ENCODE data around the gene KLLN.
"Not testable (repeated sequence)": the region's sequence is repeated elsewhere in the genome, so short reads cannot be mapped to it uniquely, and the experiment has no call there.

The KLLN gene

GRCh38 chr10:87862679-87863052, 667 bp downstream of the KLLN start:
- Histone ChIP-seq H2AFZ (ENCODE audit: low read depth, low read length) (peak overlapping the region; percentile 21), H3K36me3 (ENCODE audit: insufficient read depth, low read length) (no peaks in the 10 kb centered on the region), H3K4me1 (ENCODE audit: insufficient read depth, low read length) (peaks cover under 1% of the 10 kb centered on the region), H3K4me3 (ENCODE audit: low read length) (peak overlapping the region; percentile 56), H3K27me3 (ENCODE audit: insufficient read depth, low read length) (no peaks in the 10 kb centered on the region), H3K9me3 (ENCODE audit: low read length) (no peaks in the 10 kb centered on the region)

- Histone ChIP-seq H3K4me3 (ENCODE audit: low read length) (peak overlapping the region; percentile 56), H3K27me3 (ENCODE audit: insufficient read depth, low read length) (no peaks in the 10 kb centered on the region), H3K4me1 (ENCODE audit: insufficient read depth, low read length) (no peaks in the 10 kb centered on the region), H3K9me3 (ENCODE audit: low read length) (no peaks in the 10 kb centered on the region), H2AFZ (ENCODE audit: low read depth, low read length) (peak overlapping the region; percentile 21), H3K36me3 (ENCODE audit: insufficient read depth, low read length) (no peaks in the 10 kb centered on the region)
These were observed 1.2 kb downstream of the KLLN start for GRCh38 chr10:87861953-87862678.

- Histone ChIP-seq H3K4me1 (ENCODE audit: insufficient read depth, low read length) (no peaks in the 10 kb centered on the region), H2AFZ (ENCODE audit: low read depth, low read length) (no peak overlapping the region), H3K27me3 (ENCODE audit: insufficient read depth, low read length) (no peaks in the 10 kb centered on the region), H3K4me3 (ENCODE audit: low read length) (peak overlapping the region; percentile 56), H3K9me3 (ENCODE audit: low read length) (no peaks in the 10 kb centered on the region), H3K36me3 (ENCODE audit: insufficient read depth, low read length) (no peaks in the 10 kb centered on the region)
These were observed 1.8 kb downstream of the KLLN start for GRCh38 chr10:87861566-87861952.

GRCh38 chr10:87860816-87861403, 2.4 kb downstream of the KLLN start:
- H3K36me3 ChIP-seq (ENCODE audit: insufficient read depth, low read length), result no peaks in the 10 kb centered on the region
- H3K4me3 ChIP-seq (ENCODE audit: low read length), result no peak overlapping the region
- H2AFZ ChIP-seq (ENCODE audit: low read depth, low read length), result no peak overlapping the region
- H3K27me3 ChIP-seq (ENCODE audit: insufficient read depth, low read length), result no peaks in the 10 kb centered on the region
- no peaks in the 10 kb centered on the region for H3K4me1 ChIP-seq (ENCODE audit: insufficient read depth, low read length)
- no peaks in the 10 kb centered on the region for H3K9me3 ChIP-seq (ENCODE audit: low read length)

- Histone ChIP-seq H3K4me3 (ENCODE audit: low read length) (no peak overlapping the region), H3K9me3 (ENCODE audit: low read length) (no peaks in the 10 kb centered on the region), H3K27me3 (ENCODE audit: insufficient read depth, low read length) (no peaks in the 10 kb centered on the region), H2AFZ (ENCODE audit: low read depth, low read length) (no peak overlapping the region), H3K36me3 (ENCODE audit: insufficient read depth, low read length) (no peaks in the 10 kb centered on the region), H3K4me1 (ENCODE audit: insufficient read depth, low read length) (no peaks in the 10 kb centered on the region)
These were observed 3.1 kb downstream of the KLLN start for GRCh38 chr10:87860156-87860795.

- H3K36me3 ChIP-seq (ENCODE audit: insufficient read depth, low read length); H3K9me3 ChIP-seq (ENCODE audit: low read length); H3K4me3 ChIP-seq (ENCODE audit: low read length); H2AFZ ChIP-seq (ENCODE audit: low read depth, low read length); H3K4me1 ChIP-seq (ENCODE audit: insufficient read depth, low read length); H3K27me3 ChIP-seq (ENCODE audit: insufficient read depth, low read length): not testable (repeated sequence)
These were observed 7.7 kb downstream of the KLLN start for GRCh38 chr10:87855665-87856064.

- not testable (repeated sequence) for H3K9me3 ChIP-seq (ENCODE audit: low read length); H3K4me3 ChIP-seq (ENCODE audit: low read length); H3K4me1 ChIP-seq (ENCODE audit: insufficient read depth, low read length); H3K27me3 ChIP-seq (ENCODE audit: insufficient read depth, low read length); H2AFZ ChIP-seq (ENCODE audit: low read depth, low read length); H3K36me3 ChIP-seq (ENCODE audit: insufficient read depth, low read length)
These were observed 8.1 kb downstream of the KLLN start for GRCh38 chr10:87855247-87855646.

GRCh38 chr10:87852089-87852488, 11.2 kb downstream of the KLLN start:
- Histone ChIP-seq H3K36me3 (ENCODE audit: insufficient read depth, low read length) (no peaks in the 10 kb centered on the region), H3K4me3 (ENCODE audit: low read length) (no peak overlapping the region), H3K27me3 (ENCODE audit: insufficient read depth, low read length) (no peaks in the 10 kb centered on the region)

GRCh38 chr10:87850742-87851205, 12.6 kb downstream of the KLLN start:
- H3K4me1 ChIP-seq (ENCODE audit: insufficient read depth, low read length), result peaks cover 3% of the 10 kb centered on the region
- H3K4me3 ChIP-seq (ENCODE audit: low read length), result no peak overlapping the region
- H3K36me3 ChIP-seq (ENCODE audit: insufficient read depth, low read length), result no peaks in the 10 kb centered on the region
- H2AFZ ChIP-seq (ENCODE audit: low read depth, low read length), result peak overlapping the region; percentile 50
- no peaks in the 10 kb centered on the region for H3K27me3 ChIP-seq (ENCODE audit: insufficient read depth, low read length)
- no peaks in the 10 kb centered on the region for H3K9me3 ChIP-seq (ENCODE audit: low read length)

More at GRCh38 chr10:87852089-87852488, 11.2 kb downstream of the KLLN start:
- Histone ChIP-seq H3K4me1 (ENCODE audit: insufficient read depth, low read length) (peaks cover 3% of the 10 kb centered on the region), H2AFZ (ENCODE audit: low read depth, low read length) (no peak overlapping the region), H3K9me3 (ENCODE audit: low read length) (no peaks in the 10 kb centered on the region)

GRCh38 chr10:87849001-87849400, 14.3 kb downstream of the KLLN start:
- Histone ChIP-seq H3K4me3 (ENCODE audit: low read length) (no peak overlapping the region), H3K4me1 (ENCODE audit: insufficient read depth, low read length) (peaks cover 3% of the 10 kb centered on the region), H3K9me3 (ENCODE audit: low read length) (no peaks in the 10 kb centered on the region), H2AFZ (ENCODE audit: low read depth, low read length) (no peak overlapping the region), H3K36me3 (ENCODE audit: insufficient read depth, low read length) (no peaks in the 10 kb centered on the region), H3K27me3 (ENCODE audit: insufficient read depth, low read length) (no peaks in the 10 kb centered on the region)

- Histone ChIP-seq H3K27me3 (ENCODE audit: insufficient read depth, low read length) (no peaks in the 10 kb centered on the region), H3K4me1 (ENCODE audit: insufficient read depth, low read length) (peaks cover 3% of the 10 kb centered on the region), H3K4me3 (ENCODE audit: low read length) (no peak overlapping the region), H3K9me3 (ENCODE audit: low read length) (no peaks in the 10 kb centered on the region), H3K36me3 (ENCODE audit: insufficient read depth, low read length) (no peaks in the 10 kb centered on the region), H2AFZ (ENCODE audit: low read depth, low read length) (no peak overlapping the region)
These were observed 15.8 kb downstream of the KLLN start for GRCh38 chr10:87847550-87847949.

- H2AFZ ChIP-seq (ENCODE audit: low read depth, low read length); H3K9me3 ChIP-seq (ENCODE audit: low read length); H3K36me3 ChIP-seq (ENCODE audit: insufficient read depth, low read length); H3K4me3 ChIP-seq (ENCODE audit: low read length); H3K27me3 ChIP-seq (ENCODE audit: insufficient read depth, low read length); H3K4me1 ChIP-seq (ENCODE audit: insufficient read depth, low read length): not testable (repeated sequence)
These were observed 16.6 kb downstream of the KLLN start for GRCh38 chr10:87846711-87847110.

GRCh38 chr10:87846023-87846422, 17.3 kb downstream of the KLLN start:
- H3K36me3 ChIP-seq (ENCODE audit: insufficient read depth, low read length), result no peaks in the 10 kb centered on the region
- H3K27me3 ChIP-seq (ENCODE audit: insufficient read depth, low read length), result no peaks in the 10 kb centered on the region
- no peak overlapping the region for H3K4me3 ChIP-seq (ENCODE audit: low read length)
- peaks cover 3% of the 10 kb centered on the region for H3K4me1 ChIP-seq (ENCODE audit: insufficient read depth, low read length)
- no peak overlapping the region for H2AFZ ChIP-seq (ENCODE audit: low read depth, low read length)
- H3K9me3 ChIP-seq (ENCODE audit: low read length), result no peaks in the 10 kb centered on the region
